GM12878 (cell line): ENCODE results near the gene ACTG1. TPM values are rescaled to one million over a fixed set of nuclear protein-coding genes. Genes with fewer than 3 reads are reported as not detected.

ENCODE experiments used
- ATAC-seq: fragments of 200-7000 bp; cut with Tn5 transposase; 3 replicates; pipeline ENCODE4 v1.9.1; 2020; ENCODE audit warnings: mild to moderate bottlenecking, moderate library complexity
- BruUV-seq: library from RNA; stranded (reverse); fragments of 400-500 nt; replicated peaks from 2 replicates; lab custom pipeline; 2021; lab: Mats Ljungman, UMichigan
- CTCF ChIA-PET: fragments of 300-600 bp; sonication (Branson Sonifier 250); formaldehyde crosslinking; extraction: SDS; loops from one replicate; lab custom pipeline; 2021; ENCODE audit warnings: inconsistent platforms; lab: Yijun Ruan, JAX
- POLR2A ChIA-PET: fragments of 350-600 bp; formaldehyde crosslinking; extraction: SDS; loops from one replicate; lab custom pipeline; 2021; ENCODE audit warnings: inconsistent platforms; lab: Charles Lee
- RAD21 ChIA-PET: fragments of 300-600 bp; sonication (Branson Sonifier 250); formaldehyde crosslinking; loops from one replicate; lab custom pipeline; 2023; ENCODE audit warnings: antibody characterized with exemption; ENCODE audit not compliant: unreplicated experiment; lab: Charles Lee
- SMC1A ChIA-PET: fragments of 300-600 bp; sonication (Branson Sonifier 250); formaldehyde crosslinking; loops from one replicate; lab custom pipeline; 2023; ENCODE audit not compliant: unreplicated experiment, uncharacterized antibody; lab: Charles Lee
- DNase-seq: peaks from one replicate; pipeline ENCODE4 v3.0.0-alpha.2; 2011; ENCODE audit warnings: low read depth, low spot score
- FAIRE-seq: peaks from 3 replicates; lab custom pipeline; 2011; peaks lifted over from hg19 to GRCh38; lab: Jason Lieb, UNC
- H2AFZ ChIP-seq: 2 replicates; pipeline ENCODE4 v1.6.0; 2011; ENCODE audit warnings: low read depth, low read length, control low read depth; ENCODE audit not compliant: control insufficient read depth
- H3K27ac ChIP-seq: 2 replicates; pipeline ENCODE4 v1.5.1; 2011; ENCODE audit warnings: control low read depth; ENCODE audit not compliant: control insufficient read depth, insufficient read depth
- H3K27me3 ChIP-seq, 2 experiments: replicated peaks in 1 of 2; 2 replicates each; pipeline versions ENCODE4 v1.6.0 to v1.6.1; 2011; ENCODE audit warnings: low read length in 1 of 2; ENCODE audit not compliant: control insufficient read depth in 2 of 2, insufficient read depth in 2 of 2
- H3K36me3 ChIP-seq, 2 experiments: 2 replicates each; pipeline ENCODE4 v1.5.1; 2011; ENCODE audit warnings: low read length in 1 of 2; ENCODE audit not compliant: control insufficient read depth in 2 of 2, insufficient read depth in 2 of 2
- H3K4me1 ChIP-seq: 2 replicates; pipeline ENCODE4 v1.6.1; 2011; ENCODE audit warnings: mild to moderate bottlenecking, low read length, moderate library complexity, mixed read lengths; ENCODE audit not compliant: control insufficient read depth, insufficient read depth
- H3K4me2 ChIP-seq: 2 replicates; pipeline ENCODE4 v1.6.0; 2011; ENCODE audit warnings: control low read depth; ENCODE audit not compliant: control insufficient read depth, insufficient read depth
- H3K4me3 ChIP-seq: fragments of 200-600 bp; sonication (generic); 2 replicates; pipeline ENCODE4 v1.5.1; 2016
- H3K79me2 ChIP-seq: 2 replicates; pipeline ENCODE4 v1.6.0; 2011; ENCODE audit warnings: low read length; ENCODE audit not compliant: control insufficient read depth, insufficient read depth
- H3K9ac ChIP-seq: 2 replicates; pipeline ENCODE4 v1.8.0; 2011; ENCODE audit warnings: low read length, control low read depth, mixed read lengths; ENCODE audit not compliant: control insufficient read depth, insufficient read depth
- H3K9me3 ChIP-seq: replicated peaks from 3 replicates; pipeline ENCODE4 v1.5.1; 2011; ENCODE audit warnings: mild to moderate bottlenecking, low read length; ENCODE audit not compliant: control insufficient read depth, insufficient read depth
- H4K20me1 ChIP-seq: 2 replicates; pipeline ENCODE4 v1.6.0; 2011; ENCODE audit not compliant: control insufficient read depth, insufficient read depth
- CBX5 ChIP-seq: sonication (generic); IDR thresholded peaks from 2 replicates; pipeline ENCODE4 v1.6.1; 2016; ENCODE audit warnings: low read depth, moderate library complexity, mild to moderate bottlenecking, inconsistent platforms
- CEBPB ChIP-seq, 2 experiments: fragments of 150-350 bp in 1 of 2; IDR thresholded peaks; 2 replicates each; pipeline ENCODE4 v1.6.1; 2012 to 2014; ENCODE audit warnings: low read depth in 2 of 2, low read length in 2 of 2, borderline replicate concordance in 1 of 2, inconsistent platforms in 1 of 2
- CHD1 ChIP-seq: IDR thresholded peaks from 2 replicates; pipeline ENCODE4 v1.6.1; 2012; ENCODE audit warnings: low read depth, low read length, improper control_type of control experiment
- GATAD2B ChIP-seq: fragments of 450-650 bp; conservative IDR thresholded peaks from 2 replicates; pipeline ENCODE4 v1.6.1; 2017; ENCODE audit warnings: low read depth, mild to moderate bottlenecking, moderate library complexity
- MEF2A ChIP-seq: IDR thresholded peaks from 2 replicates; pipeline ENCODE4 v1.6.1; 2011; ENCODE audit warnings: low read depth, mild to moderate bottlenecking, low read length, moderate library complexity; ENCODE audit not compliant: insufficient read depth
- NFYB ChIP-seq: IDR thresholded peaks from 2 replicates; pipeline ENCODE4 v1.6.1; 2011; ENCODE audit warnings: low read depth, mild to moderate bottlenecking, low read length, improper control_type of control experiment, moderate library complexity; ENCODE audit not compliant: insufficient read depth
- PML ChIP-seq: IDR thresholded peaks from 2 replicates; pipeline ENCODE4 v1.6.1; 2012; ENCODE audit warnings: low read length, inconsistent platforms
- POLR2A ChIP-seq: IDR thresholded peaks from 2 replicates; pipeline ENCODE4 v1.6.1; 2011; ENCODE audit warnings: low read depth, mild to moderate bottlenecking, low read length
- RFX5 ChIP-seq: IDR thresholded peaks from 2 replicates; pipeline ENCODE4 v1.6.1; 2011; ENCODE audit warnings: low read depth, low read length, improper control_type of control experiment
- SMAD1 ChIP-seq: fragments of 450-650 bp; IDR thresholded peaks from 2 replicates; pipeline ENCODE4 v1.6.1; 2018; ENCODE audit warnings: mild to moderate bottlenecking, low read depth; ENCODE audit not compliant: partially characterized antibody
- STAT3 ChIP-seq: IDR thresholded peaks from 2 replicates; pipeline ENCODE4 v1.6.1; 2011; ENCODE audit warnings: low read depth, low read length, improper control_type of control experiment
- SUPT20H ChIP-seq: IDR thresholded peaks from 2 replicates; pipeline ENCODE4 v1.6.1; 2011; ENCODE audit warnings: low read depth, mild to moderate bottlenecking, low read length, moderate library complexity, borderline replicate concordance; ENCODE audit not compliant: control insufficient read depth
- TARDBP ChIP-seq: IDR thresholded peaks from 2 replicates; pipeline ENCODE4 v1.6.1; 2016; ENCODE audit warnings: borderline replicate concordance
- WRNIP1 ChIP-seq: IDR thresholded peaks from 2 replicates; pipeline ENCODE4 v1.6.1; 2011; ENCODE audit warnings: low read depth, low read length, improper control_type of control experiment, borderline replicate concordance
- ZNF207 ChIP-seq: fragments of 450-650 bp; IDR thresholded peaks from 2 replicates; pipeline ENCODE4 v1.6.1; 2014; ENCODE audit warnings: antibody characterized with exemption, mild to moderate bottlenecking, borderline replicate concordance
- ZZZ3 ChIP-seq: IDR thresholded peaks from 2 replicates; pipeline ENCODE4 v1.6.1; 2011; ENCODE audit warnings: low read depth; ENCODE audit not compliant: control insufficient read depth, insufficient read length
- WGBS: methylation state at CpG from one replicate; pipeline ENCODE4 v1.1.6; 2016; ENCODE audit warnings: low lambda C conversion rate; ENCODE audit not compliant: insufficient replicate concordance, insufficient coverage; ENCODE audit errors: missing lambda C conversion rate; 5-methylcytosine and 5-hydroxymethylcytosine counted together
- in situ Hi-C: fragments of 300-500 bp; cut with MboI; formaldehyde crosslinking; loops from 9 replicates; pipeline ENCODE4 v1.14.3; 2018; ENCODE audit warnings: mixed read lengths
- intact Hi-C: fragments of 100-400 bp; cut with micrococcal nuclease; formaldehyde crosslinking; loops from one replicate; pipeline ENCODE4 v1.14.2; 2022; ENCODE audit not compliant: unreplicated experiment
- polyA plus RNA-seq, 11 experiments: library from polyadenylated mRNA; depleted of rRNA in 4 of 11; unstranded in 6 of 11; stranded (reverse) in 5 of 11; fragments of >200 nt; fragmentation: Nextera tagmentation in 4 of 11; fragmentation: Illumina TruSeq in 1 of 11; extraction: Ambion mirVana in 4 of 11; extraction: Trizol in 1 of 11; gene quantifications; 1 replicate in 1 of 11; 2 replicates in 10 of 11; pipeline versions ENCODE4 v1.2.1 to v1.2.3, GENCODE V29; 2011 to 2016; ENCODE audit warnings: inconsistent platforms in 2 of 11, missing spikeins in 2 of 11, low read depth in 1 of 11
- total RNA-seq, 4 experiments: library from RNA; depleted of rRNA in 3 of 4; stranded (reverse); fragments of >200 nt in 3 of 4; fragmentation: Illumina TruSeq in 1 of 4; extraction: Trizol in 1 of 4; gene quantifications; 2 replicates each; pipeline versions ENCODE4 v1.2.1 to v1.2.3, GENCODE V29; 2013 to 2021
- TF ChIP-seq, protein P1 (sequence below): fragments of 450-650 bp; IDR thresholded peaks from 2 replicates; pipeline ENCODE4 v1.6.1; 2017; ENCODE audit warnings: mild to moderate bottlenecking
- TF ChIP-seq, protein P2 (sequence below): IDR thresholded peaks from 2 replicates; pipeline ENCODE4 v1.6.1; 2012; ENCODE audit warnings: low read depth, low read length, improper control_type of control experiment
- TF ChIP-seq, protein P3 (sequence below): fragments of 450-650 bp; IDR thresholded peaks from 2 replicates; pipeline ENCODE4 v1.6.1; 2017; ENCODE audit warnings: borderline replicate concordance
- TF ChIP-seq, protein P4 (sequence below): fragments of 450-650 bp; IDR thresholded peaks from 2 replicates; pipeline ENCODE4 v1.6.1; 2017; ENCODE audit warnings: mild to moderate bottlenecking, low read depth, inconsistent platforms; ENCODE audit not compliant: poor library complexity, severe bottlenecking

Gene ACTG1
- total and polyA plus RNA-seq, 10 of the 15 experiments (the other 5 are each of a cell fraction or from before 2014, with no cell fraction given): 810 to 6,105 (median 3,650) TPM

DNA sequence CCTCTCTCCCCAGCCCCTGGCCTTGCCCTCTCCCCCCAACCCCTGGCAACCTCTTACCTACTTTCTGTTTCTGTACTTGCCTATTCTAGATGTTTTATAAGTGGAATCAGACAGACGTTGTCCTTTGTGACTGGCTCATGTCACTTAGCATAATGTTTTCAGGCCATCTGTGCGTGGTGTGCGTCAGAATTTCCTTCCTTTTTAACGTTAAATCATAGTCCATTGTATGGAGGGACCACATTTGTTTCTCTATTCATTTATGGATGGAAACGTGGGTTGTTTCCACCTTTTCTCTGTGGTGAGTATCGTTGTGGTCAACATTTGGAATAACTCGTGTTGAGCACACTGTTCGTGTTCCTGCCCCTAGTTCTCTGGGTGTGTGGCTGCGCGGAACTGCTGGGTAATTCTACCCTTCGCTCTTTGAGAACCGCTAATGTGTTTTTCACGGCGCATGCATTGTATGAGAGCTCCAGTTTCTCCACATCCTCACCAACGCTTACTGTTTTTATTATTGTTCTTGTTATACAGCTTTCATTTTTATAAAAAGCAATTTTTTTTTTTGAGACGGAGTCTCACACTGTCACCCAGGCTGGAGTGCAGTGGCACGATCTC is 26.3 kb downstream of the ACTG1 start:
- peaks cover 9 to 10% of the 10 kb centered on the region in 2 experiments for H3K27me3 ChIP-seq
- no peak for DNase-seq
- ATAC-seq: no peak
- TF ChIP-seq, protein P1, sequence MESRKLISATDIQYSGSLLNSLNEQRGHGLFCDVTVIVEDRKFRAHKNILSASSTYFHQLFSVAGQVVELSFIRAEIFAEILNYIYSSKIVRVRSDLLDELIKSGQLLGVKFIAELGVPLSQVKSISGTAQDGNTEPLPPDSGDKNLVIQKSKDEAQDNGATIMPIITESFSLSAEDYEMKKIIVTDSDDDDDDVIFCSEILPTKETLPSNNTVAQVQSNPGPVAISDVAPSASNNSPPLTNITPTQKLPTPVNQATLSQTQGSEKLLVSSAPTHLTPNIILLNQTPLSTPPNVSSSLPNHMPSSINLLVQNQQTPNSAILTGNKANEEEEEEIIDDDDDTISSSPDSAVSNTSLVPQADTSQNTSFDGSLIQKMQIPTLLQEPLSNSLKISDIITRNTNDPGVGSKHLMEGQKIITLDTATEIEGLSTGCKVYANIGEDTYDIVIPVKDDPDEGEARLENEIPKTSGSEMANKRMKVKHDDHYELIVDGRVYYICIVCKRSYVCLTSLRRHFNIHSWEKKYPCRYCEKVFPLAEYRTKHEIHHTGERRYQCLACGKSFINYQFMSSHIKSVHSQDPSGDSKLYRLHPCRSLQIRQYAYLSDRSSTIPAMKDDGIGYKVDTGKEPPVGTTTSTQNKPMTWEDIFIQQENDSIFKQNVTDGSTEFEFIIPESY: no peak
- TF ChIP-seq SUPT20H: no peak
- TF ChIP-seq WRNIP1: no peak
- TF ChIP-seq CEBPB (IDR thresholded peaks at IDR 0.05; ENCODE audit: borderline replicate concordance in 1 of 2, low read depth in 2 of 2, low read length in 2 of 2): no peak
- no peak for TF ChIP-seq RFX5
- TF ChIP-seq GATAD2B: no peak
- TF ChIP-seq PML: no peak
- TF ChIP-seq, protein P2, sequence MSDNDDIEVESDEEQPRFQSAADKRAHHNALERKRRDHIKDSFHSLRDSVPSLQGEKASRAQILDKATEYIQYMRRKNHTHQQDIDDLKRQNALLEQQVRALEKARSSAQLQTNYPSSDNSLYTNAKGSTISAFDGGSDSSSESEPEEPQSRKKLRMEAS: no peak
- TF ChIP-seq NFYB: no peak
- no peak for TF ChIP-seq ZNF207
- no peak for TF ChIP-seq POLR2A
- TF ChIP-seq STAT3: no peak
- no peak for TF ChIP-seq TARDBP
- TF ChIP-seq ZZZ3: no peak
- TF ChIP-seq SMAD1: no peak
- no peak for TF ChIP-seq CHD1
- no peak for TF ChIP-seq MEF2A
- TF ChIP-seq CBX5: no peak
- TF ChIP-seq, protein P3, sequence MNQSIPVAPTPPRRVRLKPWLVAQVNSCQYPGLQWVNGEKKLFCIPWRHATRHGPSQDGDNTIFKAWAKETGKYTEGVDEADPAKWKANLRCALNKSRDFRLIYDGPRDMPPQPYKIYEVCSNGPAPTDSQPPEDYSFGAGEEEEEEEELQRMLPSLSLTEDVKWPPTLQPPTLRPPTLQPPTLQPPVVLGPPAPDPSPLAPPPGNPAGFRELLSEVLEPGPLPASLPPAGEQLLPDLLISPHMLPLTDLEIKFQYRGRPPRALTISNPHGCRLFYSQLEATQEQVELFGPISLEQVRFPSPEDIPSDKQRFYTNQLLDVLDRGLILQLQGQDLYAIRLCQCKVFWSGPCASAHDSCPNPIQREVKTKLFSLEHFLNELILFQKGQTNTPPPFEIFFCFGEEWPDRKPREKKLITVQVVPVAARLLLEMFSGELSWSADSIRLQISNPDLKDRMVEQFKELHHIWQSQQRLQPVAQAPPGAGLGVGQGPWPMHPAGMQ: no peak
- TF ChIP-seq, protein P4, sequence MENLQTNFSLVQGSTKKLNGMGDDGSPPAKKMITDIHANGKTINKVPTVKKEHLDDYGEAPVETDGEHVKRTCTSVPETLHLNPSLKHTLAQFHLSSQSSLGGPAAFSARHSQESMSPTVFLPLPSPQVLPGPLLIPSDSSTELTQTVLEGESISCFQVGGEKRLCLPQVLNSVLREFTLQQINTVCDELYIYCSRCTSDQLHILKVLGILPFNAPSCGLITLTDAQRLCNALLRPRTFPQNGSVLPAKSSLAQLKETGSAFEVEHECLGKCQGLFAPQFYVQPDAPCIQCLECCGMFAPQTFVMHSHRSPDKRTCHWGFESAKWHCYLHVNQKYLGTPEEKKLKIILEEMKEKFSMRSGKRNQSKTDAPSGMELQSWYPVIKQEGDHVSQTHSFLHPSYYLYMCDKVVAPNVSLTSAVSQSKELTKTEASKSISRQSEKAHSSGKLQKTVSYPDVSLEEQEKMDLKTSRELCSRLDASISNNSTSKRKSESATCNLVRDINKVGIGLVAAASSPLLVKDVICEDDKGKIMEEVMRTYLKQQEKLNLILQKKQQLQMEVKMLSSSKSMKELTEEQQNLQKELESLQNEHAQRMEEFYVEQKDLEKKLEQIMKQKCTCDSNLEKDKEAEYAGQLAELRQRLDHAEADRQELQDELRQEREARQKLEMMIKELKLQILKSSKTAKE: no peak
- in situ Hi-C loops: loop anchor here (25.0 kb wide), 1 partner anchor 349 kb away; no protein-coding TSS in a partner anchor
- ChIA-PET CTCF (interaction anchor here (3.9 kb wide), 1 partner anchor 115 kb away, joined by 28 read pairs; no protein-coding TSS in a partner anchor), SMC1A (interaction anchor here (2.1 kb wide), 1 partner anchor 115 kb away, joined by 21 read pairs; no protein-coding TSS in a partner anchor), POLR2A (no interaction called here), RAD21 (no interaction called here)
- no peaks in the 10 kb centered on the region for H3K9me3 ChIP-seq
- WGBS: 57% methylated on average over 17 of the region's 17 CpGs
- no peak for FAIRE-seq
- BruUV-seq: no TSS peak
- no peaks in the 10 kb centered on the region for H3K79me2 ChIP-seq
- no peak overlapping the region for H3K4me3 ChIP-seq
- no peak overlapping the region for H3K27ac ChIP-seq
- intact Hi-C loops: no loop called here
- no peak overlapping the region for H3K4me2 ChIP-seq
- H3K9ac ChIP-seq: no peak overlapping the region
- H3K4me1 ChIP-seq: peaks cover 12% of the 10 kb centered on the region
- no peaks in the 10 kb centered on the region for H4K20me1 ChIP-seq
- no peaks in the 10 kb centered on the region for H3K36me3 ChIP-seq
- no peak overlapping the region for H2AFZ ChIP-seq
